HG03108 (cell line): ENCODE measurements around the gene AFM.

Source experiments
- ATAC-seq: cut with Tn5 transposase; IDR thresholded peaks from one replicate; pipeline ENCODE4 v1.9.1; 2021; ENCODE audit warnings: moderate library complexity; ENCODE audit not compliant: unreplicated experiment

The AFM gene, protein sequence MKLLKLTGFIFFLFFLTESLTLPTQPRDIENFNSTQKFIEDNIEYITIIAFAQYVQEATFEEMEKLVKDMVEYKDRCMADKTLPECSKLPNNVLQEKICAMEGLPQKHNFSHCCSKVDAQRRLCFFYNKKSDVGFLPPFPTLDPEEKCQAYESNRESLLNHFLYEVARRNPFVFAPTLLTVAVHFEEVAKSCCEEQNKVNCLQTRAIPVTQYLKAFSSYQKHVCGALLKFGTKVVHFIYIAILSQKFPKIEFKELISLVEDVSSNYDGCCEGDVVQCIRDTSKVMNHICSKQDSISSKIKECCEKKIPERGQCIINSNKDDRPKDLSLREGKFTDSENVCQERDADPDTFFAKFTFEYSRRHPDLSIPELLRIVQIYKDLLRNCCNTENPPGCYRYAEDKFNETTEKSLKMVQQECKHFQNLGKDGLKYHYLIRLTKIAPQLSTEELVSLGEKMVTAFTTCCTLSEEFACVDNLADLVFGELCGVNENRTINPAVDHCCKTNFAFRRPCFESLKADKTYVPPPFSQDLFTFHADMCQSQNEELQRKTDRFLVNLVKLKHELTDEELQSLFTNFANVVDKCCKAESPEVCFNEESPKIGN

DNA sequence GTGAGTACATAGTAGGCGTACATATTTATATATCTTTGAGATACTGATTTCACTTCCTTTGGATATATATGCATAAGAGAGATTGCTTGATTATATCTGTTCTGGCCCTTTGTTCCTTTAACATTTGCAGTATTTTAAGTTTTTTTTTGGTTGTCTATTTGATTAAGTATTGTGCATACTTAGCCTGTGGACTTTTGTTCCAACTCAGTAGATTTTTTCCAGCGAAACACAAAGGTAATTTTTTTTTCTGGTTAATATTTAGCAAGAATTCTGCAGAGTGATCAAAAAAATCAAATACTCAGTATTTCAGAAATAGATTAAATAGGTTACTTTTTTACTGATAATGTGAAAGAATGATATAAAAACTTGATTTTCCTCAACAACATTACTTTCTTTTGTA, at the start of gene AFM:
AFM (plus strand) TSS at position 388 of the 400 bp plus-strand sequence. CDS start 31 bp downstream, outside the sequence.
- ATAC-seq = no peak

DNA sequence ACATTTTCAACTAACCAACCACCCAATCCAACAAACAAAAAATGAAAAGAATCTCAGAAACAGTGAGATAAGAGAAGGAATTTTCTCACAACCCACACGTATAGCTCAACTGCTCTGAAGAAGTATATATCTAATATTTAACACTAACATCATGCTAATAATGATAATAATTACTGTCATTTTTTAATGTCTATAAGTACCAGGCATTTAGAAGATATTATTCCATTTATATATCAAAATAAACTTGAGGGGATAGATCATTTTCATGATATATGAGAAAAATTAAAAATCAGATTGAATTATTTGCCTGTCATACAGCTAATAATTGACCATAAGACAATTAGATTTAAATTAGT, 49.8 kb upstream of the AFM start:
- ATAC-seq = no peak

DNA sequence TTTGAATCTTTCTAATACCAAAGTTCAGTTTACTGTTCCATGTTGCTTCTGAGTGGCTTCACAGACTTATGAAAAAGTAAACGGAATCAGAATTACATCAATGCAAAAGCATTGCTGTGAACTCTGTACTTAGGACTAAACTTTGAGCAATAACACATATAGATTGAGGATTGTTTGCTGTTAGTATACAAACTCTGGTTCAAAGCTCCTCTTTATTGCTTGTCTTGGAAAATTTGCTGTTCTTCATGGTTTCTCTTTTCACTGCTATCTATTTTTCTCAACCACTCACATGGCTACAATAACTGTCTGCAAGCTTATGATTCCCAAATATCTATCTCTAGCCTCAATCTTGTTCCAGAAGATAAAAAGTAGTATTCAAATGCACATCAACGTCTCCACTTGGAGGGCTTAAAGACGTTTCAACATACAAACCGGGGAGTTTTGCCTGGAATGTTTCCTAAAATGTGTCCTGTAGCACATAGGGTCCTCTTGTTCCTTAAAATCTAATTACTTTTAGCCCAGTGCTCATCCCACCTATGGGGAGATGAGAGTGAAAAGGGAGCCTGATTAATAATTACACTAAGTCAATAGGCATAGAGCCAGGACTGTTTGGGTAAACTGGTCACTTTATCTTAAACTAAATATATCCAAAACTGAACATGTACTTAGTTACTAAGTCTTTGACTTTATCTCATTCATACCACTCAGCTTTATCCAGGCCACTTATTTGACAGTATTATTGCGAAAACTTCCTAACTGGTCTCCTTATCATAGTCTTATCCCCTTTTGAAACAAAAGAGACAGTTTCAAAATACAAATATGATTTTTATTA, 49.2 kb upstream of the AFM start:
- no peak for ATAC-seq

DNA sequence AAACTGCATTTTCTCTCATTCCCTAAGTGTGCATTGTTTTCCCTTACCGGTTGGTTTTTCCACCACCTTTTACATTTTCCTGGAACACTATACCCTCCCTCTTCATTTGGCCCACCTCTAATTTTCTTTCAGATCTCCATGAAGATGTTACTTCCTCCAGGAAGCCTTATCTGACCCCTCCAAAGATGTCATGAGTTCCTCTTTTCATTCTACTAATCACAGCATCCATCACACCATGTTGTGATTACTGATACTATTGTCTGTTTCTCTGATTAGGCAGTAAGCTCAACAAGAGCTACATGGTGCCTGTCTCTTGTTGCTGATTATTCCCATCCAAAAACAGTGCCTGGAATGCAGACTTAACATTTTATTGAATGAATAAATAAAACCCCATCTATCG, 48.4 kb upstream of the AFM start:
- ATAC-seq = no peak

DNA sequence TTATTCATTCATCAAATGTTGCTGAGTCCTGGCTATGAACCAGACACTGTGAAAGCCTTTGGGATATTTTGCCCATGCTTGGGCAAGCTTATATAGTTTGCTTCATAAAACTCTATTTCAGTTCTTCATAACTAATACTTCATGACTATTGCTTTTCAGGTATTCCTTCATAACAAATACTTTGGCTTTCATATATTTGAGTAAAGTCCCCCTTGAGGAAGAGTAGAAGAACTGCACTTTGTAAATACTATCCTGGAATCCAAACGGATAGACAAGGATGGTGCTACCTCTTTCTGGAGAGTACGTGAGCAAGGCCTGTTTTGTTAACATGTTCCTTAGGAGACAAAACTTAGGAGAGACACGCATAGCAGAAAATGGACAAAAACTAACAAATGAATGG, 47.2 kb upstream of the AFM start:
- no peak for ATAC-seq

DNA sequence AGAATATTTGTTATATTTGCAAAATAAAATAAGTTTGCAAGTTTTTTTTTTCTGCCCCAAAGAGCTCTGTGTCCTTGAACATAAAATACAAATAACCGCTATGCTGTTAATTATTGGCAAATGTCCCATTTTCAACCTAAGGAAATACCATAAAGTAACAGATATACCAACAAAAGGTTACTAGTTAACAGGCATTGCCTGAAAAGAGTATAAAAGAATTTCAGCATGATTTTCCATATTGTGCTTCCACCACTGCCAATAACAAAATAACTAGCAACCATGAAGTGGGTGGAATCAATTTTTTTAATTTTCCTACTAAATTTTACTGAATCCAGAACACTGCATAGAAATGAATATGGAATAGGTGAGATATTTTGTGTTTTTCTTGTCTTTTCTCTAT, 45.6 kb upstream of the AFM start, which contains the start of gene AFP:
AFP (plus strand) TSS at position 238 of the 400 bp plus-strand sequence; CDS start at position 280, 42 bp downstream.
- ATAC-seq = no peak

DNA sequence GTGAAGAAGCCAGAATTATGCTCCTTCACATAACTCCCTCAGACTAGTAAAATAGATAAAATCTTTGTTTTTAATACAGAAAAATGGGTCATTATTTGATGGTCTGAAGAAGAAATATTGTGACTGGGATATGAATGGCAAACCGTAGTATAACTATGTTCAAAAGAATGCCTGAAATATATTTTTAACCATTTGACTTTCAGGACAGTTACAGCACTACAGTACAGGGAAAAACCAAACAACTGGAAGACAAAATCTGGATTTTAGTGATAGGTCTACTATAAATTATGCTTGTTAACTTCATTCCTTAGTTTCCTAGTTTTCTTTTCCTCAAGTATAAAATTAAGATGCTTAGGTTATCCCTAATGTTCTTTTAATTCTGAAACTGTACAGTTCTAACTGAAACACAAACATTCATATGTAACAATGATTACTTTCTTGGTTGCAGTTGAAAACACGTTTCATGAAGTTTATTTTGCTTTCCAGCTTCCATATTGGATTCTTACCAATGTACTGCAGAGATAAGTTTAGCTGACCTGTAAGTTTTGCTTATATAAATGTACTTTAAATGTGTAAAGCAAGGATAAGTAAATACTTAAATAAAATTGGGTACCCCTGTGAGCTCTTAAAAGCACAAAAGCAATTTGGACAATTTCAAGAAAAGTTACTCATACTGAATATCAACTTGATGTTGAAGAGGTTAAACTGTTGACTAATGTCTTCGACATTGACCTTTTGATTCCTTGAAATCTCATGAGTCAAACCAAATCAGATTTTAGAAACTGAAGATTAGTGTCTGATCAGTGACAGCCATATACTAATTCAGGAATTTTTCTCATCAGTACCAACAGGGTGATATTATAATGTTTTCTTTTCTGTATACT, 44.6 kb upstream of the AFM start:
- ATAC-seq = no peak

DNA sequence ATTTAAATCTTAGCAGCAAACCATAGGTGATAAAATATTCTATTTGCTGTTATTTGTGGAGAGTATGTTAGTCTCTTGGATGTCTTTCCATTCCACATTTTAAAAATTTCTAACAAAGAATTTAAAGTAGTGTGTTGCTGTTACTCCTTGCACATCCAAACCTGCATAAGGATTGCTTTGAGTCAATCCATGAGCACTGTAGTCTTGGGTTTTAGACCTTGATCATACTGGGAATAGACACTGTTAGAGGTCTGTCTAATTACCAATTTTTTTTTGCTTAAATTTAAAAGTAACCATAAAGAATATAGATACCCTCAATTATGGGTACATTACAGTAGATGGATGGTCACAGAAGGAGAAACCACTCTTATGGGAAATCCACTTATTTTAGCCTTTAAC, 44.0 kb upstream of the AFM start:
- ATAC-seq = no peak

DNA sequence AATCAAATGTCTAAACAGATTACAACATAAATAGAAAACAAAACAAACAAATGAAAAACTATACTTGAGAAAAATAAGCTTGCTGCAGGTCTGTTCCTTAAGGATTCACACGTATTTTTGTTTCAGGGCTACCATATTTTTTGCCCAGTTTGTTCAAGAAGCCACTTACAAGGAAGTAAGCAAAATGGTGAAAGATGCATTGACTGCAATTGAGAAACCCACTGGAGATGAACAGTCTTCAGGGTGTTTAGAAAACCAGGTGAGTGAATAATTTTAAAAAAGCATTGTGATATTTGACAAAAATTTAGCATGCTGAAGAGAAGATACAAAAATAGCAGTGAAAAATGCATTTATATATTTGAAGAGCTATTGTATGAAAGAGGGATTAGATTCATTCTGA, 43.5 kb upstream of the AFM start:
- ATAC-seq = no peak

DNA sequence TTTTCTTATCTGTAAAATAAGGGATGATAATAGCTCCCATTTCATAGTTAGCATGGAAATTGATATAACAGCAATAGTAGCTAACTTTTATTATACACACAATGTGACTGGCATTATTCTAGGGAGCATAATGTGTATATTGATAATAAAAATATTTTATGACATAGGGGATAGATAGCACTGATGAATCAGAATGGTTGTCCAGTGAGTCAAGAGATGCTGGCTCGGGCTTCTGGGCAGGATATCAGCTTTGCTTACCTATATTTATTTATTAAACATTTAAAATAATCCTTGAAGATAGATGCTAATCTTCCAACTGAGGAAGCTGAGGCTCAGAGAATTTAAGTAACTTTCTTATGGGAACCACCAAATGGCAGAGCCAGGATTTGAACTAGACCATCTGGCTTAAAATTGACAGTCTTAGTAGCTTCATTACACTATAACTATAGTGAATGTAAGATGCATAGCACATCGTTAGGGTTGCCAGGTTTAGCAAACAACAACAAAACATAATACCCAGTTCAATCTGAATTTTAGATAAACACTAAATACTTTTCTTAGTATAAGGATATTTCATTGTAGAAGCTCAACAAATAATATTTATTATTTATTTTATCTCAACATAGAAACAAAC, 42.8 kb upstream of the AFM start:
- no peak for ATAC-seq

DNA sequence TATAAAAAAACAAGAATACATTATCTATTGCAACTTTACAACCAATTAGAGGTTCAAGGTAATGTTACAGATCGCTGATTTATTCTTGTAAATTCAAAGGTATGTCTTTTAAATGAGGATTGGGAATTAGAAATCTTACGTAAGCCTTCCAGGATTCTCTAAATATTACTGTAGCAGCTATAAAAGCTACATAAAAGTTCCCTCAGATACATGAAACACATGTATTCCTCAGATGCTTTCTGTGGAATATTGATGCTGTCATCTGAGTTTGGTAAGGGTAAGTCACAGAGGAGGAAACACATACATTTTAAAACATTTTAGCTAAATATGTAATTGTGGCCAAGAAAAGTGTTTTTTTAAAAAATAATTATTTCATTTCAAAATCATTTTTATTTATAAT, 42.1 kb upstream of the AFM start:
- no peak for ATAC-seq

DNA sequence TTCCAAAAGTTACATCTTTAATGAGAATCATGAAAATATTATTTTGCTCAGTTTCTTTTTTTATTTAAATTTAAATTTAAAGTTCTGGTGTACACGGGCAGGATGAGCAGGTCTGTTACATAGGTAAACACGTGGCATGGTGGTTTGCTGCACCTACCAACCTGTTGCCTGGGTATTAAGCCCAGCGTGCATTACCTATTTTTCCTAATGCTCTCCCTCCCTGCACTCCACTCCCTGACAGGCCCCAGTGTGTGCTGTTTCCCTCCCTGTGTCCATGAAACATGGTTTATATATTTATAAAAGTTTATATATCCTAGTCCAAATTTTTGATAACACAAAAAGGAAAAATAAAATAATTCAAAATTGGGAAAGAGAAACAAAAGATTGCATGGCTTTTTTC, 41.6 kb upstream of the AFM start:
- no peak for ATAC-seq

DNA sequence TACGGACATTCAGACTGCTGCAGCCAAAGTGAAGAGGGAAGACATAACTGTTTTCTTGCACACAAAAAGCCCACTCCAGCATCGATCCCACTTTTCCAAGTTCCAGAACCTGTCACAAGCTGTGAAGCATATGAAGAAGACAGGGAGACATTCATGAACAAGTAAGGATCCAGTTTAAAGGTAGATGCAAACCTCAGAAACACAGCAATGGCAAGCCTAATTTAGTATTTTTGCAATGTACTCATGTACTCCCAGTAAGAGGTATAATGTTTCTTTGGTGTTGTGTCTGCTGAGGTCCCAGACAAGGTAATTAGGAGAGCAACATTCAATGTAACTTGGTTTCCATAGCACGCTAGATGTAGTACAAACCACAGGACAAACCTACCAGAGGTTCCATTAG, 40.9 kb upstream of the AFM start:
- no peak for ATAC-seq

DNA sequence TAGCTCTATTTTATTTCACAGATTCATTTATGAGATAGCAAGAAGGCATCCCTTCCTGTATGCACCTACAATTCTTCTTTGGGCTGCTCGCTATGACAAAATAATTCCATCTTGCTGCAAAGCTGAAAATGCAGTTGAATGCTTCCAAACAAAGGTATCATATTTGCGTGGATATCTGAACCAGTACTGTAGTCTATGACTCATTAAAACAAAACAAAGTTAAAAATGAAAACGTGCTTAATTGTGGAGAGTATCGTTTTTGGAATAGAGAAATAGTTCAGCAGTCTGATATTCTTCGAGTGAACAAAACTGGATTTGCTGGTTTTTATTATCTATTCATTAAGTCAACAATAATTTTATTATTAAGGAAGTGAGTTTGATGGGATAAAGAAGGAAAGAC, 39.3 kb upstream of the AFM start:
- no peak for ATAC-seq

DNA sequence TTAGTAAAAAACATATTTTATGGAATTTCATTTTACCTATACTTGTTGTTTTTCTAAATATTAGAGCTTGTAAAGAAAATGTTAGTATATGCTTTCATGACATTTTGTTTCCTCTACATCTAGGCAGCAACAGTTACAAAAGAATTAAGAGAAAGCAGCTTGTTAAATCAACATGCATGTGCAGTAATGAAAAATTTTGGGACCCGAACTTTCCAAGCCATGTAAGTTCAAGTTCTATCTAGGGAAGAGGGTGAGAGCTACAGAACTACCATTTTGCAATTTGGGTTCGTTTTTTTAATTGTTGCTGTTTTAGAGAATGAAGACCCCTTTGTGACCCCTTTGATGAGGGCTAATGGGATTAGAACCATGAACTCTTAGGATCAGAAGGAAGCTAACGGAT, 38.3 kb upstream of the AFM start:
- ATAC-seq = no peak

DNA sequence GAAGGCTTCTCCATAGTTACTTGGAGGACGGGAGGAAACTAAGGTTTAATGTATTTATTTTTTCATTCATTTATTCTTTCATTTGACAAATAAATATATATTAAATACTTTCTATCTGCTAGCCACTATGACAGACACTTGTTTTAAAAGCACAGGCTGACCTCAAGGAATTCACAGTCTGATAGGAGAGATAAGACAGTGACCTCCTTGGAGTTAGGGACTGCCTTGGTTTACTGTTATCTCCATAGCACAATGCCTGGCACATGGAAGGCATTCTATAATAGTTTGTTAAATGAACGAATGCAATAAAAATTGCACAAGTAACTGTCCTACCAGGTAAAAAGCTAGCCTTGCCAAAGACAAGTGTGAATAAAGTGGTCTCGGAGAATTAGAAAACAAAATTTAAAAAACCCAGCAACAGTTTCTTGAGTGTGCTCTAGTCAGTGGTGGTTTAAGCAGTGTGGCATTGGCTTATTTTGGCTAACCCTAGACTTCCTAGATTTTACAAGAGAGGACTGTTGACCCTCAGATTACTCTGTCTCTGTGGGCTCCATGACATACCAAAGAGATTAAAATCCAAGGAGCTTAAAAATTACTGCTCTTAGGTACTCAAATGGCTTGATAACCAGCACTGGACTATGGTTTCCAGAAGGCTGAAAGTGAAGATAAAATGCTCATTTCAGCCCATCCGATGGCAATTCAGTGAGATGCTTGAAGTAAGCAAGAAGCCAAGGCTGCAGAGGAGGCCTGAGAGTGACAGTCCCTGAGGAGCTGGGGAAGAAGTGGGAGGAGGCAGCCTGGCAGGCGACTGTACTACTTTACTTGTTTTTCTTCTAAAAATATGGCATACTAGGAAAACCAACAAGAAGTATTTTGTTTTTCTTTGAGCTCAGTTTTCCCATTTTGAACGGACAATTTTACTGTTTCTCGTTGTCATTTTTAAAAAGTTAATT, 35.9 kb upstream of the AFM start:
- no peak for ATAC-seq

DNA sequence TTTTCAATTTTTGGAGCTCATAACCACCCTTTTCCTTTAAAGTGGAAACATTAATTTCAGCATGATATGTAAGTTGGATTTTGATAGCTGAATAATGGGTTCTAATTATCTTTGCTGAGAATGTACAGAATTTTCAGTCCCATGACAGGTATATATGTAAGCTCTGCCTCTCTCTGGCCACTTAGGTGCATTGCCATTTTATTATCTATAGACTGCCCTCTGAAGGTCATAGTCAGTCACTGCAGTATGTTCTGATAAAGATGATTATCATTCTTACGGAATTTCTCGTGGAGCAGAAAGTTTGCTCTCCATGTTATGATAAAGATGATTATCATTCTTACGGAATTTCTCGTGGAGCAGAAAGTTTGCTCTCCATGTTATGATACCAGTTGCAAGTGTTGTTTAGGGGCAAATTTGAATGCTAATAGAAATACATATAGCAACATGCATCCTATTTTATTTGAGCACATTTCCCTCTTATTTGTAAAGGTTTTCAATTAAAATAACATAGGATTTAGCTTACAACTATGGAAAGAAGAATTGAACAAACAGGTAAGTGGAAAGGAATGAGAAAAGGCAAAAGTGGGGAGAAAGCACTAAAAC, 35.1 kb upstream of the AFM start:
- peak; percentile 98 for ATAC-seq

DNA sequence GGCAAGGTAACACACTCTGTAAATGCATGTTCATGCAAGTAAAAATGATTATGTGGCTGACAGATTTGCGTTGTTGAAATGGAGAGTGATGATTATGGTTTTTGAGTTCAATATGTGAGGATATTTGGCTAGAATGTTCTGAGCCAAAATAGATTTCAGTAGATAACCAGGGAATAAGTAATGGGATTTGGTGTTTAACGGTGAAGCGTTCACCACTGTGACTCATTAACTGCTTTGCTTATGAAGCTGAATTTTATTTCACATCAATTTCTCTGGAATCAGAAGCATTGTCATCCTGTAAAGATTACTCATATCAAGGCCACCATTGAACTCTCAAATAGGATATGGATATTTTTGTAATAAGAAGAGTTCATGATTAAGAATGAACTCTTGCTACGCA, 33.9 kb upstream of the AFM start:
- ATAC-seq = no peak
